Fibroblast of lung (primary cell): ENCODE results near the gene SP140. TPM values are rescaled to one million over a fixed set of nuclear protein-coding genes. Genes with fewer than 3 reads are reported as not detected.

Experiments used
- DNase-seq, 2 donors: peaks; one replicate each; pipeline versions ENCODE4 v3.0.0 to v3.0.0-alpha.2; 2010; ENCODE audit warnings: low read depth in 2 of 2
- H2AFZ ChIP-seq: 2 replicates; pipeline ENCODE4 v1.5.1; 2012; ENCODE audit warnings: low read length, control low read depth, inconsistent platforms
- H3K27ac ChIP-seq: 2 replicates; pipeline ENCODE4 v1.5.1; 2011; ENCODE audit warnings: low read length, control low read depth; ENCODE audit not compliant: insufficient read depth
- H3K27me3 ChIP-seq: 2 replicates; pipeline ENCODE4 v1.5.1; 2011; ENCODE audit warnings: mild to moderate bottlenecking, low read length; ENCODE audit not compliant: control insufficient read depth, insufficient read depth
- H3K36me3 ChIP-seq: 2 replicates; pipeline ENCODE4 v1.5.1; 2011; ENCODE audit warnings: low read length; ENCODE audit not compliant: control insufficient read depth, insufficient read depth
- H3K4me1 ChIP-seq: 2 replicates; pipeline ENCODE4 v1.5.1; 2011; ENCODE audit warnings: low read length; ENCODE audit not compliant: control insufficient read depth, insufficient read depth; ENCODE audit errors: extremely low read depth
- H3K4me2 ChIP-seq: 2 replicates; pipeline ENCODE4 v1.5.1; 2011; ENCODE audit warnings: low read length, control low read depth; ENCODE audit not compliant: insufficient read depth; ENCODE audit errors: extremely low read depth
- H3K4me3 ChIP-seq, 4 experiments: fragments of 200-600 bp in 1 of 4; sonication (generic) in 1 of 4; replicated peaks in 1 of 4; 2 replicates each; pipeline ENCODE4 v1.5.1; 2011 to 2016; ENCODE audit warnings: low read length in 4 of 4, low read depth in 3 of 4, mild to moderate bottlenecking in 3 of 4, control low read depth in 2 of 4, inconsistent platforms in 1 of 4, mixed read lengths in 1 of 4; ENCODE audit not compliant: insufficient read depth in 1 of 4; ENCODE audit errors: control extremely low read depth in 1 of 4
- H3K79me2 ChIP-seq: 2 replicates; pipeline ENCODE4 v1.5.1; 2012; ENCODE audit warnings: mild to moderate bottlenecking, low read length, inconsistent platforms; ENCODE audit not compliant: control insufficient read depth, insufficient read depth
- H3K9ac ChIP-seq: 2 replicates; pipeline ENCODE4 v1.5.1; 2011; ENCODE audit warnings: mild to moderate bottlenecking, low read length, control low read depth; ENCODE audit not compliant: insufficient read depth
- H3K9me3 ChIP-seq: 2 replicates; pipeline ENCODE4 v1.5.1; 2012; ENCODE audit warnings: low read depth, low read length; ENCODE audit not compliant: control insufficient read depth, insufficient read depth
- H4K20me1 ChIP-seq: 2 replicates; pipeline ENCODE4 v1.5.1; 2011; ENCODE audit warnings: low read length; ENCODE audit not compliant: control insufficient read depth, insufficient read depth; ENCODE audit errors: extremely low read depth
- EZH2 ChIP-seq: IDR thresholded peaks from 2 replicates; pipeline ENCODE4 v1.5.1; 2012; ENCODE audit warnings: low read length, control low read depth, mild to moderate bottlenecking; ENCODE audit errors: missing control alignments
- polyA plus RNA-seq, 2 donors: library from polyadenylated mRNA; depleted of rRNA in 1 of 2; stranded (reverse) in 1 of 2; unstranded in 1 of 2; fragments of >200 nt; gene quantifications; 2 replicates each; pipeline ENCODE4 v1.2.1, GENCODE V29; 2011 to 2012; ENCODE audit warnings: missing spikeins in 1 of 2
- total RNA-seq: library from RNA; depleted of rRNA; stranded (reverse); fragments of >200 nt; gene quantifications from 2 replicates; pipeline ENCODE4 v1.2.1, GENCODE V29; 2014
- TF ChIP-seq, protein P1 (sequence below), 2 donors: IDR thresholded peaks in 1 of 2; conservative IDR thresholded peaks in 1 of 2; 1 replicate in 1 of 2; 2 replicates in 1 of 2; pipeline ENCODE4 v1.5.1; 2011 to 2012; ENCODE audit warnings: low read length in 2 of 2, control low read depth in 1 of 2, inconsistent platforms in 1 of 2, low read depth in 1 of 2, mild to moderate bottlenecking in 1 of 2

The SP140 gene
- total and polyA plus RNA-seq, 2 donors (not counting 1 experiment from before 2014, with no cell fraction given): 0.17 to 0.33 TPM

DNA sequence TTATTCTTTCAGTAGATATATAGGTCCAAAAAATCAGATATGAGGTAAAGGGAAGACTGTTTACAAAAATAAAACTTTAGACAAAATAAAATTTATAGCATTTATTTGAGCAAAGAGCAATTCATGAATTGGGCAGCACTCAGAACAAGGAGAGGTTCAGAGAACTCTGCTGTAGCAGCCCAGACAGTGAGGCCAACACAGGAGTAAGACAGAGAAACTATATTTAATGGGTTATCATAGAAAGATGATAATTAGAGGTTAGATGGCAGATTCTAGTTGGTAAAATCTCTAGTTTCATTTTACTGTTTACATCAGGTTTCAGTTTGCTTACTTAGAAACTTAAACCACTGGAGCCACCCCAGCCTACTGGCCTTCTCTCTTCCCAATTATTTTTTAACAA, 71.4 kb downstream of the SP140 start:
- Histone ChIP-seq H3K9ac (no peak overlapping the region), H3K36me3 (no peaks in the 10 kb centered on the region), H3K4me2 (no peak overlapping the region), H4K20me1 (no peaks in the 10 kb centered on the region), H2AFZ (no peak overlapping the region), H3K27me3 (no peaks in the 10 kb centered on the region), H3K79me2 (no peaks in the 10 kb centered on the region), H3K9me3 (no peaks in the 10 kb centered on the region), H3K4me3 (no peak overlapping the region), H3K27ac (no peak overlapping the region), H3K4me1 (no peaks in the 10 kb centered on the region)
- DNase-seq: no peak
- TF ChIP-seq, protein P1, sequence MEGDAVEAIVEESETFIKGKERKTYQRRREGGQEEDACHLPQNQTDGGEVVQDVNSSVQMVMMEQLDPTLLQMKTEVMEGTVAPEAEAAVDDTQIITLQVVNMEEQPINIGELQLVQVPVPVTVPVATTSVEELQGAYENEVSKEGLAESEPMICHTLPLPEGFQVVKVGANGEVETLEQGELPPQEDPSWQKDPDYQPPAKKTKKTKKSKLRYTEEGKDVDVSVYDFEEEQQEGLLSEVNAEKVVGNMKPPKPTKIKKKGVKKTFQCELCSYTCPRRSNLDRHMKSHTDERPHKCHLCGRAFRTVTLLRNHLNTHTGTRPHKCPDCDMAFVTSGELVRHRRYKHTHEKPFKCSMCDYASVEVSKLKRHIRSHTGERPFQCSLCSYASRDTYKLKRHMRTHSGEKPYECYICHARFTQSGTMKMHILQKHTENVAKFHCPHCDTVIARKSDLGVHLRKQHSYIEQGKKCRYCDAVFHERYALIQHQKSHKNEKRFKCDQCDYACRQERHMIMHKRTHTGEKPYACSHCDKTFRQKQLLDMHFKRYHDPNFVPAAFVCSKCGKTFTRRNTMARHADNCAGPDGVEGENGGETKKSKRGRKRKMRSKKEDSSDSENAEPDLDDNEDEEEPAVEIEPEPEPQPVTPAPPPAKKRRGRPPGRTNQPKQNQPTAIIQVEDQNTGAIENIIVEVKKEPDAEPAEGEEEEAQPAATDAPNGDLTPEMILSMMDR (conservative IDR thresholded peaks at IDR 0.05 in 1 of 2, IDR thresholded peaks at IDR 0.05 in 1 of 2; ENCODE audit: low read depth in 1 of 2, low read length in 2 of 2): no peak
- no peak for TF ChIP-seq EZH2

DNA sequence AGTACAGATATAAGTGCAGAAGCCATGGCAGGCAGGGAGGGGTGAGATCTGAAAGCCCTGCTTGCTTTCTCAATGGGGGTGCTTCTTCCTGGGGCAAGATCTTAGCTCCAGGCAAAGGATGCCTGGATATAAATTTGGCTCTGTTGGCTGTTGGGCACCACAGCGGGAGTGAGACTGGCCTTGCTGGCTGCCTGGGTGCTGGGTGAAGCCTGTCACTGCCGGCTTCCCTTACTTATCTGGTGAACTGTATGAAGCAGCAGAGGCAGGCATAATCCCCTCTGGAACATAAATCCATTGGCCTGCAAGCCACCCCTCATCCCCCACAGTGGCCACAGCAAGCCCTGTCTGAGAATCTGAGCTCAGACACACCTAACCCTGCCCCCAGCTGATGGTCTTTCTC, 74.1 kb downstream of the SP140 start:
- no peaks in the 10 kb centered on the region for H3K27me3 ChIP-seq
- no peaks in the 10 kb centered on the region for H3K9me3 ChIP-seq
- no peak overlapping the region for H3K4me3 ChIP-seq
- H3K36me3 ChIP-seq: no peaks in the 10 kb centered on the region
- no peaks in the 10 kb centered on the region for H4K20me1 ChIP-seq
- no peak overlapping the region for H3K9ac ChIP-seq
- H3K4me2 ChIP-seq: no peak overlapping the region
- H3K27ac ChIP-seq: no peak overlapping the region
- no peaks in the 10 kb centered on the region for H3K4me1 ChIP-seq
- DNase-seq: no peak
- no peak overlapping the region for H2AFZ ChIP-seq
- no peaks in the 10 kb centered on the region for H3K79me2 ChIP-seq
- TF ChIP-seq, protein P1 (conservative IDR thresholded peaks at IDR 0.05 in 1 of 2, IDR thresholded peaks at IDR 0.05 in 1 of 2; ENCODE audit: low read depth in 1 of 2, low read length in 2 of 2): no peak
- no peak for TF ChIP-seq EZH2

DNA sequence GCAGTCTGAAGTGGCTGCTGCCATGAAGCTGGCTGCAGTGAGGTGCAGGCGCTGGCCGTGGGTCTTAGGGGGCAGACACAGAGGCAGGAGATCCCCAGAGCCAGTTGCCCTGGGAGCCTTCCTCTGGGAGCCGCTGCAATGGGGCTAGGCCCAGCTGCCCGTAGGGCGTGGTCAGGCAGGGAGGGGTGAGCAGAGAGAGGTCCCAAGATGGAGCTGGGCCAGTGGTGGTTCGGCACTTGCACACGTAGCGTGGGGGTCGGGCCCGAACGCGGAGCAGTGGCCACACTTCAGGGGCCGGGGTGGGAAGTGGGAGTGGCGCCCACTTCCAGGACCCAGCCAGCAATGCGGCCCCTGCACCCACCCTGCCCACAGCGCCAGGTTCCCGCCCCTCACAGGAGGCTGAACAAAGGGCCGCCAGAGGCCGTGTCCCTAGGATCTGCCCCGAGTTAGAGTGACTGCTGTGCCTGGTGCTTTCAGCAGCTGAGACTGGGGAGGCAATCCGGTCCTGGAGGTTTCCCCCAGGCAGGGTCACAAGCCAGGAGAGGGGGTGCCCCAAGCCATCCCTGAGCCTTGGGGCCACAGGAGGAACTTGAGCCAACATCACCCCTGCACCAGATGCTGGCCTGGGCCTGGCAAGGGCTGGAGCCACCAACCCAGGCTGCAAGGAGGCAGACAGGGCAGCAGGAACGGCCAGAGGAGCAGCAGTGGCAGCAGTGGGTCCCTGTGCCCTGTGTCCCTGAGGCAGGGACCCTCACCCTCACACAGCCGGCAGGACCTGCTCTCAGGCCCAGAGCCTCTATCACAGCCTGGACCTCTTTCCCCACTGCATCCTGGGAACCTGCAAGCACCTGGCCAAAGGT, 80.1 kb downstream of the SP140 start:
- Histone ChIP-seq H4K20me1 (no peaks in the 10 kb centered on the region), H3K4me2 (no peak overlapping the region), H3K4me1 (no peaks in the 10 kb centered on the region), H3K27ac (no peak overlapping the region), H3K9me3 (no peaks in the 10 kb centered on the region), H3K27me3 (no peaks in the 10 kb centered on the region), H3K36me3 (no peaks in the 10 kb centered on the region), H2AFZ (no peak overlapping the region), H3K4me3 (no peak overlapping the region), H3K9ac (no peak overlapping the region), H3K79me2 (no peaks in the 10 kb centered on the region)
- DNase-seq: no peak
- TF ChIP-seq, protein P1 (conservative IDR thresholded peaks at IDR 0.05 in 1 of 2, IDR thresholded peaks at IDR 0.05 in 1 of 2; ENCODE audit: low read depth in 1 of 2, low read length in 2 of 2): no peak
- no peak for TF ChIP-seq EZH2
